ENCODE measurements around the gene GANAB.

The GANAB gene

DNA sequence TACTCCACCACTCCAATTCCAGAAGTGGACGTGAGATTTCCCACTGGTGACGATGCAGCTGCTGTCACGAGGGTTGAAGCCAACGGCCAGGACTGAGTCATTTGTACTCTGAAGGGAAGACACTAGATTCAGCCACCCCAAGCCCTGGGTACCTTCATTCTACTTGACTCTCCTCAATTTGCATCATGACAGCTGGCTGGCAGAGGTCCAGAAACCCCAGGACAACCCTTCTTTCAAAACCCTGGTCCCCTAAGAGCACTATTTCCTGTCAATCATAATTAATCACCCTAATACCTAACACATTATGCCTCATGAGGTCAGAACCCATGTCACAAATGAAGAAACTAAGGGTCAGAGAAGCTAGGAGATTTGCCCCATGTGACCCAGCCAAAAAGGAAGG is 38.7 kb downstream of the GANAB start:
- TF ChIP-seq, protein P1, sequence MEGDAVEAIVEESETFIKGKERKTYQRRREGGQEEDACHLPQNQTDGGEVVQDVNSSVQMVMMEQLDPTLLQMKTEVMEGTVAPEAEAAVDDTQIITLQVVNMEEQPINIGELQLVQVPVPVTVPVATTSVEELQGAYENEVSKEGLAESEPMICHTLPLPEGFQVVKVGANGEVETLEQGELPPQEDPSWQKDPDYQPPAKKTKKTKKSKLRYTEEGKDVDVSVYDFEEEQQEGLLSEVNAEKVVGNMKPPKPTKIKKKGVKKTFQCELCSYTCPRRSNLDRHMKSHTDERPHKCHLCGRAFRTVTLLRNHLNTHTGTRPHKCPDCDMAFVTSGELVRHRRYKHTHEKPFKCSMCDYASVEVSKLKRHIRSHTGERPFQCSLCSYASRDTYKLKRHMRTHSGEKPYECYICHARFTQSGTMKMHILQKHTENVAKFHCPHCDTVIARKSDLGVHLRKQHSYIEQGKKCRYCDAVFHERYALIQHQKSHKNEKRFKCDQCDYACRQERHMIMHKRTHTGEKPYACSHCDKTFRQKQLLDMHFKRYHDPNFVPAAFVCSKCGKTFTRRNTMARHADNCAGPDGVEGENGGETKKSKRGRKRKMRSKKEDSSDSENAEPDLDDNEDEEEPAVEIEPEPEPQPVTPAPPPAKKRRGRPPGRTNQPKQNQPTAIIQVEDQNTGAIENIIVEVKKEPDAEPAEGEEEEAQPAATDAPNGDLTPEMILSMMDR (IDR thresholded peaks at IDR 0.05; ENCODE audit: extremely low read depth, missing control alignments) = no peak
- no peak for DNase-seq (ENCODE audit: low spot score)

DNA sequence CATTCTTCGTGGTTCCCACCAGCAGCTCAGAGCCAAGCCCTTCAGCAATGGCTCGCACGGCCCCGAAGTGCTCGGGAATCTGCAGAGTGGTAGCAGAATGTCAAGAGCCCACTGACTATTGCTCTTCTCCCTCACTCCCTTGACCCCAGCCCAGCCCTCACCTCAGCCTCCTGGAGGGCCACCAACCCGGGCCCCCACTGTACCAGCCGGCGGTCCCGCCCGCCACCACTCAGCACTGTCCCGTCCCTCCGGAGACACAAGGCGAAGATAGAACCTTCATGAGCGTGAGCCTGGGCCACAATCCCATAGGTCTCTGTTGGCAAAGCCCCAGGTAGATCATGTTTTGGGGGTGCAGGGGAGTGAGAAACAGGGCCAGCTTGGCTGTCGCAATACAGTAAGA is 40.5 kb downstream of the GANAB start:
- DNase-seq (ENCODE audit: low spot score) = no peak
- TF ChIP-seq, protein P1 (IDR thresholded peaks at IDR 0.05; ENCODE audit: extremely low read depth, missing control alignments) = no peak

DNA sequence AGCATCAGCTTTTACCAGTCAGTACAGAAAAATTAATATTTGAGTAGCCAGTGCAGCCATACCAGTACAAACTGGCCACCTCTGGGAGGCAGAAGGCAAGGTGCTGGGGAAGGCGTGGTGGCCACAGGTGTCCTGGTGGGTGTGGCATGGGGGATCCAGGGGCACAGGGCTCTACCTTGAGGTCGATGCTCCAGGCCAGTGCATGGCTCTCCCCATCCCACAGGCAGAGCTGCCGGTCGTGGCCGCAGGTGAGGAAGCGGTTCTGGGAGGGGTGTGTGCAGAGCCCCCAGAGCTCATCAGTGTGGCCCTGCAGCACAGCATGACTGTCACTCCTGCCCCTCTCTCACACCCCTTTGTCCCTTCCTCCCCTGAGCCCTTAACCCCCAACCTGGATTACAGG is 40.9 kb downstream of the GANAB start:
- DNase-seq (ENCODE audit: low spot score) = no peak
- TF ChIP-seq, protein P1 (IDR thresholded peaks at IDR 0.05; ENCODE audit: extremely low read depth, missing control alignments) = no peak

DNA sequence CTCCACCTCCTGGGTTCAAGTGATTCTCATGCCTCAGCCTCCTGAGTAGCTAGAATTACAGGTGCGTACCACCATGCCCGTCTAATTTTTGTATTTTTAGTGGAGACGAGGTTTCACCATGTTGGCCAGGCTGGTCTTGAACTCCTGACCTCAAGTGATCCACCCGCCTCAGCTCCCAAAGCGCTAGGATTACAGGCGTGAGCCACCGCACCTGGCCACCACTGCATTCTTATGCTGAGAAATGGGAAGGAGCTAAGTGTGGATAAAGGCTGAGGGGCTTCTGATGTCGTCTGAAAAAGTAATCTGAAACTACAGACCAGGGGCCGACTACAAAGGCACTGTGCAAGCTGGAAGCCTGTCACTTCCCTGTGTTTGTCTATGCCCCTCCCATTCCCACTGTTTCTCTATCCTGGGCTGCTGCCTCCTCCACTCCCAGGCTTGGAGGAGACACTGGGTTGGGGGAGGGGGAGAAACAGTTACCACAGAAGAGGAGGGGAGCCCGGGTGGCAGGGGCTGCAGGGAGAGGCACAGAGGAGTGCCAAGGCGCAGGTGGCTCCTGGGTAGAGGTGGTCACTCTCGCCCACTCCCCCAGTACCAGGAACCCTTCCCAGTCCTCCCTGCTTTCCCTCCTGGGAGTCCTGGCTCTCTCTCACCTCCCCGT is 41.8 kb downstream of the GANAB start:
- DNase-seq (ENCODE audit: low spot score) = no peak
- TF ChIP-seq, protein P1 (IDR thresholded peaks at IDR 0.05; ENCODE audit: extremely low read depth, missing control alignments) = no peak

DNA sequence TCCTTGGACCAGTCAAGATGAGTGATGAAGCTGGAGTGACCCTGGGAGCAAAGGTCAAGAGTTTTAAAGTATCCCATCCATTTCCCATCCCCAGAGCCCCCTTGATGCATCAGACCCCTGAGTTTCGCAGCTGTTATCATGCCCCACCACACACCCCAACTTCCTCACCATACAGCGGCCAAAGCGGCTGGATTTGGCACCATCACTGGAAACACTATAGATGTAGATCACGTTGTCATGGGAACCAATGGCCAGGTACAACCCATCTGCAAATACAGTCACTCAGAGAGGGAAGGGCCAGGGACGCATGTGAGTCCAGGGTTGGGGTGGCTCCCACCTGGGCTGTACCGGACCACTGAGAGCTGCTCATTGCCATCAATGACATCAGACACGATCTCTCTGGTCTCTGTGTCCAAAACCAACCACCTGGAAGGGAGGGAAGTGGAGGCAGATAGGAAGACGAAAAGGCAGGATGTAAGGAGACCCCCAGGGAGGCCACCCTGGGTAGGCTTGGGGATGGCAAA is 42.6 kb downstream of the GANAB start:
- DNase-seq (ENCODE audit: low spot score) = no peak
- TF ChIP-seq, protein P1 (IDR thresholded peaks at IDR 0.05; ENCODE audit: extremely low read depth, missing control alignments) = no peak

DNA sequence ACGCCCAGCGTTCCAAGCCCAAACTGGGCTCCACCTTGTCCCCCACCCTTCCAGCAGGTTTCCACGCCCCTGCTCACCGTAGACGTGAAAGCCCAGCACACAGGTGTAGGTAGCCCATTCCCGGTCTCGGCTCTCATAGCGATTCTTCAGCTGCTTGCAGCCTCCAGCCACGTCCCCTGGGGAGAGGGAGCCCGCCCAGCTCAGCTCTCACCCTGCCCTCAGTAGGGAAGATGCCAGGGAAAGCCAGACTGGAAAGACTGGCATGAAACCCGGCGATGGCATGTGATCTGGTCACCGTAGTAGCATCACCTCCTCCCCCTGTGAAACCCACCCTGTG is 43.4 kb downstream of the GANAB start:
- no peak for DNase-seq (ENCODE audit: low spot score)
- TF ChIP-seq, protein P1 (IDR thresholded peaks at IDR 0.05; ENCODE audit: extremely low read depth, missing control alignments) = no peak

DNA sequence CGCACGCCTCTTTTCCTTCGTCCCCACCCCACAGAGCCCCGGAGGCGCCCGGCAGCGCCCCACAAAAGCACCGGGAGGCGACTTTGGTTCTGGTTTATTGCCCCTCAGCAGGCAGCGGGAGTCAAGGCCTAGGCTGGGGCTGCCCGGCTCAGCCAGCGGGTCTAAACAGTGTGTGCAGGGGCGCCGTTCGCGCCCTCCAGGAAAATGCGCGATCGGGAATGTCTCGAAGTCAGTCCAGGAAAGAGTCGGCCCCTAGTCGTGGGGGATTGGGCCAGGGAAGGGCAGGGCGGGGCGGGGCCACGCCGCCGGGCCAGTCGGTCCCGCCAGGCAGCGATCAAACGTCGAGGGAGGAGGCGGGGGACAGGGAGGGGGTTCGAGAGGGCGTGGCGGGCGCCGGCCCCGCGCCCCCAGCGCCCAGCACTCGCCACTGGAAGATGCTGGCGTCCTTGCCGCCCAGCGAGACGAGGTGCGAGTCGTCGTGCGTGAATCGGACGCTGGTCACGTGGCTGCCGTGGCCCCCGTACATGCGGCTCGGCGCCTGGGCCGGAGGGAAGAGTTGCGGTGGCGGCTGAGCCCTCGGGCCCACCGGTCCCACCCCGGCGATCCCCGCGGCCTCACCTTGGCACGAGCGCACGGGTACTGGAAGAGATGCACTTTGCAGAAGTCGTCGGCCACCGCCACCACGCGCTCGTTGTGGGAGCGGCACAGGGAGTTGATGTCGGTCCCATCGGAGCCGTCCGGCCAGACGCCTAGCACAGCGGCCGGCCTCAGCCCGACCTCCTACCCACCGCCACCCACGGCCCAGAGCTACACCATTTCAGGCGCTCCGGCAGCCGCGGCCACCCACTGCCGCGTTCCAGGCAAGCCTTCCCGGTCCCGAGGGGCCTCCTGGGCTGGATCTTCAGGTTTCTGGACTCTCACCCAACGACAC is 44.0 kb downstream of the GANAB start:
- TF ChIP-seq, protein P1 (IDR thresholded peaks at IDR 0.05; ENCODE audit: extremely low read depth, missing control alignments) = no peak
- peak; percentile 72 for DNase-seq (ENCODE audit: low spot score)
